Fibroblast of upper back skin (primary cell): ENCODE data around the gene SERPINB5.
A peak's percentile ranks its signal among the peaks of the same experiment; 100 is the strongest.
"Not testable (repeated sequence)": the region's sequence is repeated elsewhere in the genome, so short reads cannot be mapped to it uniquely, and the experiment has no call there.

Source experiments
- DNase-seq: peaks from one replicate; pipeline ENCODE4 v3.0.0-alpha.2; 2013

SERPINB5 gene

GRCh38 chr18:63476668-63477067 lies at the start of gene SERPINB5:
TSS of gene SERPINB5 (plus strand) at chr18:63476958. CDS start at chr18:63484429, 7,471 bp downstream.
- DNase-seq = no peak

GRCh38 chr18:63427558-63427957 lies 49.2 kb upstream of the SERPINB5 start:
- no peak for DNase-seq

- DNase-seq = no peak
These were observed 46.2 kb upstream of the SERPINB5 start for GRCh38 chr18:63430526-63430925.

DNA sequence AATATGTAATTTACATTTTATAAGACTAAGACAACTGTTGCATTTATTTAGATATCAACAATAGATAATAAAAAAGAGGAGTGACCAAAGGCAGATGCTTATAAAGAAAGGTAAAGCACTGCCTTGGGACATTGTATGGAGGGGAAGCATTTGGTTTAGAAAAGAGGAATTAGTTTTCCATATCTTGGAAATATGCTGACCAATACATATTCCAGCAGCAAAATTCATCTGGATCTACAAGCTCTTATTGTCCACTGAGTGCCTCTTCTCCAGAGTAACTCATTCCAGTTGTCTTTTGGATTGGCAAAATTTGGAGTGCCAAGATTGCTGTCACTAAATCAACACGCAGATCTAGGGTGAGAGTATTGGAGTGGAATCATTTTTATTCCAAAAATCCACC lies 45.6 kb upstream of the SERPINB5 start:
- no peak for DNase-seq

GRCh38 chr18:63433334-63433866 lies 43.4 kb upstream of the SERPINB5 start:
- peak; percentile 38 for DNase-seq

- DNase-seq = no peak
These were observed 38.6 kb upstream of the SERPINB5 start for GRCh38 chr18:63438181-63438580.

DNA sequence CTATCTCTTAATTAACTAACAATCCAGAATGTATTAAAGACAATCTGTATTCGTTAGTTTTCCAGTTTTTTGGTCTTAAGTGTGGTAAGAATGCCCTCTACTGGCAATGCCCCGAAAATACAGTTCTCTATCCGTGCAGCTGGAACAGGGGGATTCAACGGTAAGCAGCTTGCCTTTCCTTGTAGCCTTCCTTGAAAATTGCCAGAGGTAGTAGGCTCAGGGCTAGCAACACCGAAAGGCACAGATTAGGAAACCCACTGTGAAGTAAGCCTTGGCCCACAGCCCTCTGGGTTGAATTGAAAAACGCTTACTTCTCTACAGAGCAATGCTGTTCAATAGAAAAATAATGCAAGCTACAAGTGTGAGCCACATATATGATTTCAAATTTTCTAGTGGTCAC lies 37.4 kb upstream of the SERPINB5 start:
- DNase-seq = peak; percentile 52

DNA sequence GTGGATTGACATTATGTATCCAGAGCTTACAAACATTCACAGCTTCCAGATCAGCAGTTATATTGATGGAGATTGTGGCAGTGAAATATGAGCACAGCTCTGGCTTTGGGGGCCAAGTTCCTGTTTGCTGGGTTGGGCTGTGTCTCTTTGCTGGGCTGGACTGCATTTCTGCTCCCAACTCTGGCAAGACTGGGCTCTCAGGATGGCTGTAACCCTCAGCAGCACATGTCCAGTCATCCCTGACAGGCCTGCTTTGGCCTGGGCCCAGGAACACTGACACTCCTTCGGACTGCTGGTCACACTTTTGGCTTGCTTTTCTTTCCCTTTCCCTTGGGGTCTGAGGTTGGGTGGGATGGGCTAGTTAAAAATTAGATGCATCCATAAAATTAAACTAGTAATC lies 36.5 kb upstream of the SERPINB5 start:
- peak; percentile 14 for DNase-seq

- no peak for DNase-seq
These were observed 35.9 kb upstream of the SERPINB5 start for GRCh38 chr18:63440881-63441280.

DNA sequence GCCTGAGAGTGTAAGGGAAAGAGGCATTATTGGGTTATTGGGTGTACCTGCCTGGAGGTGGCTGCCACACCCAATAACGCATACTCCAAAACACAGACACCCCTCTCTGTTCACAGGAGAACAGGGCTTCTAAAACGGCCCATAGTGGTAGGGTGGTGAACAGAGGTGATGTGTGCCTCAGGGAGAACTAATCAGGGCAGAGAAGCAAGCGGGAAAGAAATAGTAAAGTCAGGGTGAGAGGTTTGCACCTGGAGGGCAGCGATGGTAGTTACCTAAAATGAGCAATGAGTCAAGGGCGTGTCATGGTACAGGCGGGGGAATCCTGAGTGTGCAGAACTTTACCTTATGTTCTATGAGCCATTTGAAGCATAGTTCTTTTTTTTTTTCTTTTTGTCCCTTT lies 32.9 kb upstream of the SERPINB5 start:
- DNase-seq = no peak

DNA sequence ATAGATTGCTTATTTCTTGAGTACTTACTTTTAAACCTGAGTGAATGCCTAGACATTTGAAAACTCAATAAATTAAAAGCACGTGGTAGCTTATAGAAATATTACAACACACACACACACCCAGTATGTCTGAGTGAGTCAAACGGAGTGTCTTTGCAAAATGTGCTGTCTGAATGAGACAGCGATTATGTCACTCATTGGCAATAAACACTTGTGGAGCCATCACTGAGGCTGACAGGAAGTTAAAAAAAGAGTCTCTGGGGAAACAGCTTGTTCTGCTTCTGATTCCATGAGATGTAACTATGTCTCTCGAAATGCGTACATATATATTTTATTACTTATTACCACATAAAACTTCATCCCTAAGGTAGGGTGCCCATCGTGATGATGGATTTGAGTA lies 32.2 kb upstream of the SERPINB5 start:
- DNase-seq = peak; percentile 90

- DNase-seq = no peak
These were observed 31.7 kb upstream of the SERPINB5 start for GRCh38 chr18:63445037-63445436.

GRCh38 chr18:63446266-63446665 lies 30.5 kb upstream of the SERPINB5 start:
- DNase-seq = no peak

GRCh38 chr18:63447066-63447465 lies 29.7 kb upstream of the SERPINB5 start:
- DNase-seq = no peak

DNA sequence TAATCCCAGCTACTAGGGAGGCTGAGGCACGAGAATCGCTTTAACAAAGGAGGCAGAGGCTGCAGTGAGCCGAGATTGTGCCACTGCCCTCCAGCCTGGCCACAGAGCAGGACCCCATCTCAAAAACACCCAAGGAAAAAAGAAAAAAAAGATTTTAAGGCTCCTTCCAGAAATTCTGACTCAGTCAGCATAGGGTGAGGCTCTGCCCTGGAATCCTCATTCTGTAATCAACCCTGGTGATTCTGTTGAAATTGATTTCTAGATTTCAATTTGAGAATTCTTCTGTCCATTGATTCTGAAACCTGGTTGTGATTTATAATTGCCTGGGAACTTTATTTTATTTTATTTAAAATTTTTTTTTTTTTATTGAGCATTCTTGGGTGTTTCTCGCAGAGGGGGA lies 27.3 kb upstream of the SERPINB5 start:
- DNase-seq = no peak

- DNase-seq = peak; percentile 78
These were observed 24.7 kb upstream of the SERPINB5 start for GRCh38 chr18:63451799-63452660.

GRCh38 chr18:63452751-63453150 lies 24.0 kb upstream of the SERPINB5 start:
- not testable (repeated sequence) for DNase-seq

DNA sequence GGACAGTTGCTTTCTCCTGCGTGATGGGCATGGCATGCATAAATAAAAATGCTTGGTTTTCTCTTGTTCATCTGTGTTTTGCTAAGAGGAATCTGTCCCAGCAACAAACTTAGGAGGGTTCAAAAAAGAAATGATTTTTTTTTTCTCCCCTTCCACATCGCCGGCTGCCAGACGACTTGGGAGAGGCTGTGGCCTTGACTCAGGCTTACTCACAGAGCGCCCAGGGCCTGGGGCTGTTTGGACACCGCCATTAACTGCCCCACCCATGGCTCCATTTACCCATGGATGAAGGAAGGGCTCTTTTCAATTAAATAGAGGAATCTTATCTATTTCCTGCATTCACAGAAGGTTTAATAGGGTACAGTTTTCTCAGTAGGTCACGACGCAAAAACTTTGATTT lies 22.3 kb upstream of the SERPINB5 start:
- no peak for DNase-seq

DNA sequence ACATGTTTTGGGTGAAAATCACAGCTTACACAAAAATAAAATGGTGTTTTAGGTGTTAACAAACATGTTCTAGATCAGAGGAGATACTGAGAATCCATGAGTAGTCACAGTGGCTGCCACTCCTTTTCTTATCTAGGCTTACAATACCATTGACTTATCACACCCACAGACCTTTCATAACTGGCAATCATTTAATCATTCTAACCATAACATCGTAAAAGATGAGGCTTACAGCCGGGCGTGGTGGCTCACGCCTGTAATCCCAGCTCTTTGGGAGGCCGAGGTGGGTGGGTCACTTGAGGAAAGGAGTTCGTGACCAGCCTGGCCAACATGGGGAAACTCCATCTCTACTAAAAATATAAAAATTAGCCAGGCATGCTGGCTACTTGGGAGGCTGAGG lies 18.8 kb upstream of the SERPINB5 start:
- DNase-seq = no peak

GRCh38 chr18:63460414-63460813 lies 16.3 kb upstream of the SERPINB5 start:
- DNase-seq = no peak

DNA sequence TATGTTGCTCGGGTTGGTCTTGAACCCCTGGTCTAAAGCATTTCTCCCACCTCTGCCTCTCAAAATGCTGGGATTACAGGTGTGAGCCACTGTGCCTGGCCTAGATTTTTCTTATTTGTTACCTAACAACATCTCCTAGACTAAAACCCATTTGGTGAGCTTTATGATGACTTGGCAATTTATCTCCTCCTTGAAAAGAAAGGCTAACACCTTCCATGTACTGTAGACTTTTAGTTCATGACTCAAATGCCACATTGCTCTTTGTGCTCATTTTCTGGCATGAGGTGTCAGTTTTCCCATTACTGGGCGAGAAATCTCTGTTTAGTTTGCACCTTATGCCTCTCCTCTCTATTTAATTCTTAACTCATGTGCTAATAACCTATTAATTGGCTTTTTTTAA lies 12.3 kb upstream of the SERPINB5 start:
- DNase-seq = no peak

DNA sequence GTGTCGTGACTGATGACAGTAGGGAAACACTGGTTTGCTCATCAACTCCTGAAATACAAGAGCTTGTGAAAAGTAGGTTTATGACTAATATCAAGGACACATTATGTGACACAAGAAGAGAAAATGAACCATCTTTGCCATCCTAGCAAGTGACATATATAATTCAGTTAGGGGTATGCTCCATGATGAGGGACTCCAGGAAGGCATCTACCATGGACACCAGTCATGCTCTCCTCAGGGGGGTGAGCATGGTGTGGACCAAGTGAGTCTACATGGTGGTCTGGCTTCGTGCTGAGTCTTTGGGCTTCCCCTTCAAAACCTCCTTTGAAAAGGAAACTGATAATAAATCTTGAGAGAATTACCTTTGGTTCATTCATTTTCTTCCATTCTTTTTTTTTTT lies 11.7 kb upstream of the SERPINB5 start:
- no peak for DNase-seq

DNA sequence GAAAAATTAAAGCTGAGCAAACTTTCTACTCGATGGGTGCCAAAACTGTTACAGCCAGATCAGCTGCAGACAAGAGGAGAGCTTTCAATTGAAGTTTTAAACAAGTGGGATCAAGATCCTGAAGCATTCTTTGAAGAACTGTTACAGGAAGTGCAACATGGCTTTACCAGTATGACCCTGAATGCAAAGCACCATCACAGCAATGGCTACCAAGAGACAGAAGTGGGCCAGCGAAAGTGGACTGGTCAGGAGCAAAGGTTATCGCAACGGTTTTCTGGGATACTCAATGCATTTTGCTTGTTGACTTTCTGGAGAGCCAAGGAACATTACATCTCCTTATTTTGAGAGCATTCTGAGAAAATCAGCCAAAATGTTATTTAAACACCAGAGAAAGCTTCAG lies 9.1 kb upstream of the SERPINB5 start:
- no peak for DNase-seq

GRCh38 chr18:63468575-63468974 lies 8.2 kb upstream of the SERPINB5 start:
- DNase-seq = no peak

DNA sequence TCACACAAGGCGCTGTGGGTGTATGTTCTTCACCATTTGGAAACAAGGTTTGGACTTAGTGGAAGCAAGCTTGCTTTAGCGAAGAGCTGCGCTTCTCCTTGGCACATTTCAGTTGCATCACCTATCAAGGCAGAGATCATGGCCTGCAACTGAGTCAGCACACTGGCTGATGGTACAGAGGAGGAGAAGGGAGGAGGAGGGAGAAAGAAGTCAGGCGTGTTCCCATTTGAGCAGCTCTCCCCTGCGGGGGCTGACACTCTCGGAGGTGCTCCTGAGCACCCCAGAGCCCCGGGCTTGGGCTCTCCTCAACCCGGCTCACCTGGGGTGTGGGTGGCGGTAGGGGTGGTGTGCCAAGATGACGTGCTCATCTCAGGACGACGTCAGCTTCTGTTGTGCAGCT lies 6.0 kb upstream of the SERPINB5 start:
- no peak for DNase-seq
